ENCODE results near the gene ZBTB3. TPM values are rescaled to one million over a fixed set of nuclear protein-coding genes. Genes with fewer than 3 reads are reported as not detected.

Gene ZBTB3
- total RNA-seq (15.0 TPM), polyA plus RNA-seq (ENCODE audit: insufficient read depth, low read depth, low replicate concordance) (4.8 TPM)
- long read RNA-seq, donor 1, partial matches to known transcripts: 0 of 1 reads
- long read RNA-seq, donor 1, other reads (novel, unspliced or antisense): 0 of 1 reads
- long read RNA-seq, donor 2, partial matches to known transcripts: 0 of 4 reads
- long read RNA-seq, donor 2, other reads (novel, unspliced or antisense): 0 of 4 reads
- long read RNA-seq, donor 3, partial matches to known transcripts: 0 of 4 reads
- long read RNA-seq, donor 3, other reads (novel, unspliced or antisense): 0 of 4 reads
- long read RNA-seq, donor 4, partial matches to known transcripts: 0 of 1 reads
- long read RNA-seq, donor 4, other reads (novel, unspliced or antisense): 0 of 1 reads
- long read RNA-seq, donor 5, partial matches to known transcripts: 0 of 1 reads
- long read RNA-seq, donor 5, other reads (novel, unspliced or antisense): 0 of 1 reads
- long read RNA-seq, donor 6, partial matches to known transcripts: 286 of 516 reads
- long read RNA-seq, donor 6, other reads (novel, unspliced or antisense): 230 of 516 reads
- long read RNA-seq, donor 7, partial matches to known transcripts: 0 of 1 reads
- long read RNA-seq, donor 7, other reads (novel, unspliced or antisense): 1 of 1 reads
- long read RNA-seq, donor 8: 0 reads
- long read RNA-seq, donor 9, partial matches to known transcripts: 0 of 3 reads
- long read RNA-seq, donor 9, other reads (novel, unspliced or antisense): 0 of 3 reads
- long read RNA-seq, donor 10, partial matches to known transcripts: 0 of 3 reads
- long read RNA-seq, donor 10, other reads (novel, unspliced or antisense): 0 of 3 reads

DNA sequence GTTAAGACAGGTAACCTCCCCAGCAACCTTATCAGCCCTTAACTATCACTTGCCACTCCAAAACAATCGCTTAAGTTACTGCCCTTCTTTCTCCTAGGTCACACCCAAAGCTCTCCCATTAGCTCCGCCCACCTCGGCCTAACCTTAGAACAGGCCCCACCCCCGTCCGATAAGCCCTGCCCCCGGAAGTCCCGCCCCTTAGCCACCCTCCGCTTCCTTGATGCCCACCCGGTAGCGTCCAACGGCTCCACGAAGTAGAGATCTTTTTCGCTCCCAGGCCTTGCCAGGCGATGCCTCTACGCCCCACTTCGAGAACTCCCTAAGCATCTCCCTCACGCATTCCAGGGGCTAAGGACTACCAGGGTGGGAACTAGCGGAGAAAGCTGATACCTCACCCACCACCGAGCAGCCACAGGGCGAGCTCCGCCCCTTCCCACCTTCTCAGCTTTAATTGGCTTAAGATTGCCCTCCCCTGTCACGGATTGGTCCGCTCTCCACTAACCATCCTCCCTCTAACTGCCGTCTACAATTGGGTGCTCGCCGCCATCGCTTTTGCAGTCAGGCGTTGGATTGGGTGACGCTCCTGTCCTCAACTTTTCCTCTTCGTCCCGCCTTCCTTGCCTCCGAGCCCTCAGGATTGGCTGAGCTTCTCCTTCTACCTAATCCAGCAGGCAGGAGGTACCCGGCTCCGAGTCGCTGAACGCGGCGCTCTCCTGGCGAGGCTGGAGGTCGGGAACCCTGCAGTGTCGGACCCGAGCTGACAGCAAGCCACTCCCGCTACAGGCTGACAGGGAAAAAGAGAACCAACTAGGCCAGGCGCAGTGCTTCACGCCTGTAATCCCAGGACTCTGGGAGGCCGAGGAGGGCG lies at the start of gene ZBTB3:
Gene ZBTB3, minus strand, starts transcription at position 425 of the 868 bp plus-strand sequence. CDS start 496 bp downstream, outside the sequence.
- Histone ChIP-seq H3K4me3 (ENCODE audit: low read length in 3 of 3) (peak within 1 kb of the TSS; percentile 94 to 99 (median 99)), H3K27me3 (ENCODE audit: control insufficient read depth, insufficient read depth, low read length) (no peaks in the 10 kb centered on the region), H3K9me3 (ENCODE audit: control insufficient read depth in 2 of 3, insufficient read depth in 1 of 3, low read length in 3 of 3) (no peaks in the 10 kb centered on the region), H3K9ac (ENCODE audit: low read length in 3 of 3) (peak within 1 kb of the TSS; percentile 75 to 98 (median 87)), H3K27ac (ENCODE audit: low read depth in 2 of 2, low read length in 2 of 2) (peak within 1 kb of the TSS; percentile 95 to 99), H3K36me3 (ENCODE audit: control insufficient read depth in 2 of 3, insufficient read depth in 3 of 3, low read length in 3 of 3) (peaks cover 0 to 10% (median 4%) of the 10 kb centered on the region in 3 donors), H3K4me1 (ENCODE audit: control insufficient read depth in 2 of 3, insufficient read depth in 2 of 3, low read depth in 1 of 3, low read length in 3 of 3) (peaks cover 0 to 13% (median 12%) of the 10 kb centered on the region in 3 donors)
- TF ChIP-seq CTCF (IDR thresholded peaks at IDR 0.05; ENCODE audit: borderline replicate concordance, extremely low read depth, insufficient read depth): no peak
- FAIRE-seq (peak; percentile 95), DNase-seq (peak; percentile 98 to 100 (median 99))
- intact Hi-C loops (cut with DNase I): no loop called here

- Histone ChIP-seq H3K27ac (ENCODE audit: low read depth in 2 of 2, low read length in 2 of 2) (no peak overlapping the region), H3K27me3 (ENCODE audit: control insufficient read depth, insufficient read depth, low read length) (no peaks in the 10 kb centered on the region), H3K4me3 (ENCODE audit: low read length in 3 of 3) (no peak overlapping the region), H3K9me3 (ENCODE audit: control insufficient read depth in 2 of 3, insufficient read depth in 1 of 3, low read length in 3 of 3) (no peaks in the 10 kb centered on the region), H3K36me3 (ENCODE audit: control insufficient read depth in 2 of 3, insufficient read depth in 3 of 3, low read length in 3 of 3) (peaks cover 15 to 61% (median 47%) of the 10 kb centered on the region in 3 donors), H3K4me1 (ENCODE audit: control insufficient read depth in 2 of 3, insufficient read depth in 2 of 3, low read depth in 1 of 3, low read length in 3 of 3) (peaks cover 0 to 8% (median 8%) of the 10 kb centered on the region in 3 donors), H3K9ac (ENCODE audit: low read length in 3 of 3) (no peak overlapping the region)
- intact Hi-C loops (cut with DNase I): no loop called here
- FAIRE-seq (no peak), DNase-seq (no peak)
- TF ChIP-seq CTCF (IDR thresholded peaks at IDR 0.05; ENCODE audit: borderline replicate concordance, extremely low read depth, insufficient read depth): no peak
These were observed 47.1 kb upstream of the ZBTB3 start for GRCh38 chr11:62801071-62801470.

GRCh38 chr11:62799486-62799885 lies 45.5 kb upstream of the ZBTB3 start:
- TF ChIP-seq CTCF (IDR thresholded peaks at IDR 0.05; ENCODE audit: borderline replicate concordance, extremely low read depth, insufficient read depth): no peak
- H3K4me1 ChIP-seq (ENCODE audit: control insufficient read depth in 2 of 3, insufficient read depth in 2 of 3, low read depth in 1 of 3, low read length in 3 of 3): peaks cover 0 to 8% (median 8%) of the 10 kb centered on the region in 3 donors
- no peaks in the 10 kb centered on the region for H3K9me3 ChIP-seq (ENCODE audit: control insufficient read depth in 2 of 3, insufficient read depth in 1 of 3, low read length in 3 of 3)
- peaks cover 17 to 77% (median 58%) of the 10 kb centered on the region in 3 donors for H3K36me3 ChIP-seq (ENCODE audit: control insufficient read depth in 2 of 3, insufficient read depth in 3 of 3, low read length in 3 of 3)
- no peak overlapping the region for H3K4me3 ChIP-seq (ENCODE audit: low read length in 3 of 3)
- intact Hi-C loops (cut with DNase I): no loop called here
- peak in 1 of 5 donors; percentile 70 for DNase-seq
- no peak for FAIRE-seq
- H3K27me3 ChIP-seq (ENCODE audit: control insufficient read depth, insufficient read depth, low read length): no peaks in the 10 kb centered on the region
- H3K27ac ChIP-seq (ENCODE audit: low read depth in 2 of 2, low read length in 2 of 2): no peak overlapping the region
- H3K9ac ChIP-seq (ENCODE audit: low read length in 3 of 3): no peak overlapping the region
